Stimulated activated CD4-positive, alpha-beta T cell treated with anti-CD3 and anti-CD28 coated beads, TNF-alpha, amount 100 ng/mL, for 48 hours (primary cell): Measurements from ENCODE around the gene PLEKHA1.

Experiments used
- DNase-seq, 3 donors: peaks; one replicate each; pipeline ENCODE4 v3.0.0-alpha.2; 2020; ENCODE audit warnings: low read depth in 3 of 3

Gene PLEKHA1

DNA sequence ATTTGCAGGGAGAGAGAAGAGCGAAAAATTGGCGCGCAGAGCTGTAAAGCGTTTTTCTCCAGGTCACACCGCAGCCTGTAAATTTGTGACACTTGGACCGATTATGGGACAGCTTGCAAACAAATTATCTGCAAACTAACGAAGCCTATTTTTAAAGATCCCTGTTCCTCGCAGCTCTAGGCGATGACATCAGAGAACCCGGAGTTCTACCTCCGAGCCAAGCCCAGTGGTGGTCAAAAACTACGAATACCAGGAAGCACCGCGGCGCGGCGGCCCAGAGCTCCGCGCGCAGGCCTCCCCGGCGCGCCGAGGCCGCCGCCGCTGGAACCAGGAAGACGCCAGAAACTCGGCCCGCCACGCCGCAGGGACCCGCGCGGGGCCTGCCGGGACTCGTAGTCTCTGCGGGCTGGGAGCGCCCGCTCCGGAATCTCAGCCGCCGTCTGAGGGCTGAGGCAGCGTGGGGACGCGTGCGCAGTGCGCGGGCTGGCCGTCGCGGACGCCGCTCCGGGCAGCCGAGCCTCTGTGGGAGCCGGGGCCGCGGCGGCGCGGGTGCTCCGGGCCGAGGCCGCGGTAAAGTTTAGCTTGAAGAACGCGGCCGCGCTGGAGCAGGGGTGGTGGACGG lies at the start of gene PLEKHA1:
TSS of gene PLEKHA1 (plus strand) at position 472 of the 622 bp plus-strand sequence. CDS start 18,493 bp downstream, outside the sequence.
- DNase-seq = peak; percentile 85 to 87 (median 87)

DNA sequence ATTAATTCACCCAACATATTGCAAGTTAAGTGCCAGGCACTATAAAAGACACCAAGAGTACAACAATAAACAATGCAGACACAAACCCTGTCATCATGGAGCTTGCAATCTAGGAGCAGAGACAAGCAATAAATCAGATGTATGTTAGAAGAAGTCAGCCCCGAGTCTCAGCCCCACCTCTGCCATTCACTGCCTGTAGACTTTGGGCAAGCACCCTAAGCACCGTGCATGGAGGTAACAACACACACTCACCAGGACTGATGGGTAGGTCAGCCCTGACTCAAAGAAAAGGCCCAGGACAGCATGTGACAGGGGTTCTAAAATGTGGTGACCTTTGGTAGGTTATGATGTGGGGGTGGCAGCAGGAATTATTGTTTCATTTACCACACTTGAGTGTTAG lies 49.3 kb upstream of the PLEKHA1 start:
- DNase-seq = no peak

DNA sequence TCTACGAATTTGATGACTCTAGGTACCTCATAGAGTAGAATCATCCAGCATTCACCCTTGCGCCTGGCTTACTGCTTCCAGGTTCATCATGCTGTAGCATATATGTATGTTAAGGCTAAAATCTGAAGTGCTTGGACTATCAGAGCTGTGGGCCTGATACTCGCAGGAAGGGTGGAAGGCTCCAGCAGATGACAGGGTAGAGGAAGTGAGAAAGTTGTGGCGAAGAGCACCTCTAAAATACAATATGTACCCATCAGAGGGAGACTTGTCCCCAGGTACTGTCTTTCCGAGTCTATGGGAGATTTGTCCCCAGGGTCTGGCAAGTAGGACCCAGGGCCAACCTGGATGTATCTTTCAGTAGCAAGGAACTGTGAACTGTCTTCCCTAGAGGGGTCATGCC lies 48.1 kb upstream of the PLEKHA1 start:
- no peak for DNase-seq

DNA sequence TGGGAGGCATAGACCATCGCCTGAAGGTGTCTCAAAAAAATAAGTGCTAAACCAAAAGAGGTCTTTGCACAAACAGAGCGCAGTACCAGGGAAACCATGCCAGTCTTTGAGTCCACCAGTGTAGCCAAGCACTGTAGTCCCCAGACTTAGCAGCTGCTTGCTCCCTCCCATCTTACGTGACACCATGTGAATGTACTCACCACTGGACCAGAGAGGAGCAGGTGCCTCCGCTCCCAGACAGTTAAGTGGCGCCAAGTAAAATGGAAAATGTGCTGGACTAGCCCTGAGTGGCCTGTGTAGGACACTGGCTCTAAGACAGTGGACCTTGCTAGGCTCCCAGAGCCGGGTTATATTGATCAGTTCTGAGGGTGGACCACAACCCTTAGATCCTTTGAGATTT lies 47.7 kb upstream of the PLEKHA1 start:
- DNase-seq = no peak

DNA sequence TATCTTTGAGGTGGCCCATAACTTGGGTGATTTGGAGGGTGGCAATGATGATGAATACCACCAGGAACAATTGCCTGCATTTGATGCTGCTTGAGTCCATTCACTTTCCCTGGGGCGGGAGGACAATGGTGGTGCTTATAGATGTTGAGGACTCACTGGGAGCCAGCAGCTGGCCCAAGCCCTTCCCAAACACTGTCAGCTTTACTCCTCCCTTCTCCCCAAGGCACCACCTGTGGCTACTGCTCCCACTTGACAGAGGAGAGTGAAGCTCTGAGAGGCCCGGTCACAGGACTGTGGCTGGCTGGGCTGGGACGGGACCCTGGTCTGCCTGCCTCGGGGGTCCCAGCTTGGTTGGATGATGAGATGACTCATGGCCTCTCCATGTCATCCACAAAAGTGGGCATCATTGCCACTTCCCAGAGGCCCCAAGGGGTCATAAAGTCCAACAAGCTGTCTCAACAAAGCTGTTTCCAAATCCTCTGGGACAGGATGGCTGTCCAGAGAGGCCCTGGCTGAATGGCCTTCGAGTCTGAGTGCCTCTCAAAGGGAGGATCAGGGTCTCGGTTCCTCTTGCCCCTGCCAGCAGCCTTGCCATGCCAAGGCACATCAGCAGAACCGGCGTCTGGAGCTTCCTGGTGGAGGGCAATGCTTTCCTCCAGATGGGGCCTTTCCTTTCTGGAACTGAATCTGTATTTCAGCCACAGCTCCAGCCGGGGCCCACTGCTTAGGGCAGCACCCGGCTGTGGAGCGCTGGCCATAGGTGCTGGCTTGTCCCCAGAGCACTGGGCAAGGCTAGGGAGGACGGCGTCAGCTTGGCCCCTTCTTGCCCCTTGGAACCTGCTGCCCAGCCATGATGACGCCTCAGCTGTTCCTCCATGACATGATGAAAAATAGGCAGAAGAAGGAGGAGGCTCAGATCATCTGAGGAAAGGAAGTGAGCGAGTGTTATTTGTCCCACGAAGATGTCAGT lies 47.0 kb upstream of the PLEKHA1 start:
- DNase-seq = no peak

DNA sequence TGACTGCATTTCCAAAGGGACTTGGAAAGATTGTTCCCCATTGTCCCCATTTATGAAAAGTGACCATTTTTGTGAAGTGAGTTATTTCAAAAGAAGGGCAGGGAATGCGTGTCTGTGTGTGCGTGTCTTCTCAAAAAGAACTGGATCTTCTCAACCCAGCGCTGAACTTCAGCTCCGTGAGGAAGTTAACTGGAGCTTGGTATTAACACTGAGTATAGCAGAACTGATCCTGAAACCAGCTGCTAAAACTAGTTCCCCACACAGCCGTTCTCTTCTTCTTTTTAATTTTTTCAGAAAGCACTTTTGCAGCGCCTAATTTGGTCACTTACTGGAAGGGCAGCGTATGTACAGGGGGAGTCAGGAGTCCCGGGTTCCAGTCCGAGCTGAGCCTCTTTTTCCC lies 45.8 kb upstream of the PLEKHA1 start:
- no peak for DNase-seq

DNA sequence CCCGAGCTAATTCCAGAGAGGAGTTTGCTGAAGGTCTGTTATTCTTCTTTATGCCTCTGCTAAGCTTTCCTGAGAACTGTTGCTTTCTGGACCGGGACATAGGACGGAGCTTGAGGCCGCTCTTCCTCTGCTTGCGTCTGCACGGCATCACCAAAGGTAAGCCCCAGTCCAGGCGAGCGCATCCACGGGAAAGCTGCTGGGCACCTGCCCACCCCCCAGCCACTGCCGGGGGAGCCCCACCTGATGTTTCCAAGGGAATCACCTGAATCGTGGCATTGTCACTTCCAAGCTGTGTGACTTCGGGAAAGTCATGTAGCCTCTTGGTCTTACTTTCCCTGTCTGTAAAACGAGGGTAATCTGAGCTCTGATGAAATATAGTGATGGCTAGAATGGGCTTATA lies 45.1 kb upstream of the PLEKHA1 start:
- no peak for DNase-seq

DNA sequence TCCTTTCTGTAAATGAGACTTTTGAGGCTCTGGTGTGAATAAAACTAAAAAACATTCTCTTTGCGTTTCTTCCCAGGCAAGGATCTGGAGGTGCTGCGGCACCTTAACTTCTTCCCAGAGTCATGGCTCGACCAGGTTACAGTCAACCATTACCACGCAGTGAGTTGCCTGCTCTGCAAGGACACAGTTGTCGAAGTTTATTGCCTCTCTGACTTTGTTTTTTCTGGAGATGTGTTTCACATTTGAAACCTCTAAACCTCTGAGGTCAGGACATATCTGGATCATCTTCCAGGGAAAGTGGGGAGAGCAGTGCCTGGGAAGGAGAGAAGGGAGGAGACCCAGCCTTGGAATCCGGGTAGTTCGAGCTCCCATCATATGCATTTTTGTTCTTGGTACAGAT lies 43.4 kb upstream of the PLEKHA1 start:
- no peak for DNase-seq

DNA sequence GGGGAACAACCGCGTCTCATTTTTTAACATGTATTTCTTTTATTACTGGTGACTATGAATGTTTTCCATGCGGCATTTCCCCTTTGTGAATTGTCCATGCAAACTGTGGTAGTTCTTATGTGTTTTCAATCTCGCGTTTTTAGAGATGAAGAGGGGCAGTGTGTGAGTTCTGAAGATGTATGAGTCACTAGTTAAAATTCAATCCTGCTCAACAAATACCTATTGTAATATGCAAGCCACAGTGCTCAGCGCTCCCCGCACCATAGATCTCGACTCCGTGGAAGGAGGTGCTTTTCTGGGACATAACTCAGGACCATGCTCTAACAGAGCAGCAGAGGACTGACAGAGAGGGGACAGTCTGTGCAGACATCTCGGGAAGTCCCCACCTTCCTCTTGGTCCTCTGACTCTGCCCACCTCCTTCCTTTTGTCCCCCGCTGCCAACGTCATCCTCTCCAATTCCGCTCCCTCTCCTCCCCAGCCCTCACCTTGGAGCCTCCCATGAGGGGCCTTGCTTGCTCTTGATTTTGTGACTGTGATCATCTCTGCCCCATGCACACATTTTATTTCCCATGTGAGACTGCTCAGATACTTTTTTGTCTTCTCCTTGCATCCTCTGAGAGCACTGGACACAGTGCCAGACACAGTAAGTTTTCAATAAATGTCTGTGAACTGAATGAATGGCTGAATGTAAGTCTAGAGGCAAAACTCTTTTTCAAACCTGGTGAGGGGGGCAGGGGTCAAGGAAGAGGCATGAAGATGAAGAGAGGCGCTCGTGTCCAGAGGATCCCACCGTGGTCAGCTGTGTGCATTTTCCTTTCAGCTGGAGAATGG lies 42.7 kb upstream of the PLEKHA1 start:
- DNase-seq = no peak

DNA sequence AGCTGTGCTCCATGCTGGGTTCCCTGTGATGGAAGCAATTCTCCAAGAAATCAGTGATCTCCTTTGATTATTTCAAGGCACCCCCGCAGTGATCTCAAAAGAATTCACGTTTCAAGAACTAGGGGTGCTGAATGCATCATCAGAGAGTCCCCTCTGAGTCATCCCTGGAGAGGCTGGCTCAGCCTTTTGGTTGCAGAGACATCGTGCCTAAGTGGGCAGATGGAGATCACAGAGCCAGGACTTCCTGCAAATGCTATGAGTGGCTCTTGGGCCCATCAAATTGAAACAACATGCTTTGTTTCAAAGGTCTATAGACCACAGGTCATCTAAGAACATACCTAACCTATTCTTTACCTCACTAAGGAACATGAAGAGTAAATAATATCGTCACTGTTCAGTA lies 41.5 kb upstream of the PLEKHA1 start:
- peak in 1 of 3 donors; percentile 18 for DNase-seq

DNA sequence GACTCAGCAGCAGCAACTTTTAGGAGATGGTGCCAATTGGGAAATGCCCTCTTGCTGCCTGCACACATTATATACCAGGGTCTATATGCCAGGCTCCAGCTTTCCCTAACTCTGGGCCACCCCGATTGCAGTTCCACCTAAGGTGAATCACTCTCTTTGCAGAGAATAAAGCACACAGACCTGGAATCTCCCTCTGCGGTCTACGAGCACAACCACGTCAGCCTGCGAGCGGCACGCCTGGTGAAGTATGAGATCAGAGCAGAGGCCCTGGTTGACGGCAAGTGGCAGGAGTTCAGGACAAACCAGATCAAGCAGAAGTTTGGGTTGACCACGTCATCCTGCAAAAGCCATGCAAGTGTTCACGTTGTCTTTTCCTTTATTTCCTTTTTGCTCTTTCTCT lies 38.2 kb upstream of the PLEKHA1 start:
- no peak for DNase-seq

DNA sequence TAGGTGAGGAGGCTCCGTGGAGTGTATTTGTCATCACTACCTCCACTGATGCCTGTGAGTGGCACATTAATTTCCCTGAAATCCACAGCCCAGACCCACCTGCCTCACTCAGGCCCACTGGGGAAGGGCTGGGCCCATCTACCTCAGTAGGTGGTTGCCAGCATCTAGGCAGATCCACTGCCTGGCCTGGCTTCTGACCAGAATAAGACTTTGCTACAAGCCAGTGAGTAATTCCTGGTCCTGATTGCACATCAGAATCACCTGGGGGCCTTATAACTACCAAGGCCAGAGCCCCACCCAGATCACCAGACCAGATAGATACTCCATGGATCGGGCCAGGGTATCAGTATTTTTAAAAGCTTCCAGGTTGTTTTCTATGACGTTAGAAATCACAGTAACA lies 37.5 kb upstream of the PLEKHA1 start:
- DNase-seq = no peak

DNA sequence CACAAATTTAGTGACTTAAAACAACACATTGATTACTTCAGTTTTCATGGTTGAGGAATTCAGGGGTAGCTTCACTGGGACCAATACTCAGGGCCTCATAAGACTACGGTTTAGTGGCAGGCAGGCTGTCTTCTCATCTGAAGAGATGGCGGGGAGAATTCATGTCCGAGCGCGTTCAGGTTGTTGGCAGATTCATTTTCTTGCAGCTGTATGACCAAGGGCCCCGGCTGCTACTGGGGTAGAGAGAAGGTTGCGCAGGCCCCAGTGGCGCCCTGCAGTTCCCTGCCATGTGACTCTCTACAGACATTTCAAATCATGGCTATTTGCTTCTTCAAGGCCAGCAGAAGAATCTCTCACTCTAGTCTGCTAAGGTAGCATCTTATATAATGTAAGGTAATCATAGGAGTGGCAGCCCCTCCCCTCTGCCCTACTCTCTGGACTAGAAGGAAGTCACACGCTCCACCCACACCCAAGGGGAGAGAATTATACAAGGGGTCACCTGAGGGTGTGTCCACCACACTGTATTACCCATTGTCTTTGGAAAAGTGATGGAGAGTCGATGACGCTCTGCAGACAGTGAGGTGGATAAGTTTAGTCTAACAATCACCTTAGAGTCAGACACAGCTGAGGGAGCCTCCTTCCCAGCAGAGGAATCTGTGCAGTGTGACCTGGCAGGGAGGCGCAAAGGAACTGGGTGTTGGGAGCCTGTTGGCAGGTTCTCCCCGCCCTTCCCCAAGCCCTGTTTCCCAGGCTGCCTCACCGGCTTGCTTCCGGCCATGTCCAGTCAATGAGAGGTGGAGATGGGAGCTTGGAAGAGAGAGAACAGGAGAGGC lies 35.7 kb upstream of the PLEKHA1 start:
- no peak for DNase-seq

DNA sequence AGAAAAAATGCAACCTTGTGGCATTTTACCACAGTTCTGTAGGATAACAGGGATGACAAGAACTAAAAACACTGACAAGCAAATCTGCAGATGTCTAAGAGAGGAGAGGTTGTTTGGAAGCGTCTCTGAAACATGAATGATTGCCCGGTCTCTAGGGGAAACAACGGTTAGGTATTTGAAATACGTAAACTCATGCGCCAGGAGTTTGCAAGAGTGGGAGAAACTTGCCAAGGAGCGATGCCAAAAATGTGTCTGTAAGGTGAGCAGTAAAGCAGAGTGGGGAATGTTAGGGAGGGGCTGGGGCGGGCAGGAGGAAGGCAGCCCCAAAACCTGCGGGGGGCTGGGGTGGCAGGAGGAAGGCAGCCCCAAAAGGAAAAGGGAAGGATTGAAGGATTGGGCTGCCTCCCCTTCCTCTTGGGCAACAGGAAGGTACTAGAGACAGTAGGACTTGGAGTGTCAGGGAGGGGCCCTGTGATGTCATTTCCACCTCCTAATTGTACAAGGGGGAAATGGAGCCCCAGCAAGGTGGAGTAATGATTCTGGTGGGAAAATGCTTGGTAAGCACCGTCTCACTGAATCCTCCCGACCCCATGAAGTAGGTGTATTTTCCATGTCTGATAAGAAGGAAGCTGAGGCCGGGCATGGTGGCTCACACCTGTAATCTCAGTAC lies 33.2 kb upstream of the PLEKHA1 start:
- no peak for DNase-seq

DNA sequence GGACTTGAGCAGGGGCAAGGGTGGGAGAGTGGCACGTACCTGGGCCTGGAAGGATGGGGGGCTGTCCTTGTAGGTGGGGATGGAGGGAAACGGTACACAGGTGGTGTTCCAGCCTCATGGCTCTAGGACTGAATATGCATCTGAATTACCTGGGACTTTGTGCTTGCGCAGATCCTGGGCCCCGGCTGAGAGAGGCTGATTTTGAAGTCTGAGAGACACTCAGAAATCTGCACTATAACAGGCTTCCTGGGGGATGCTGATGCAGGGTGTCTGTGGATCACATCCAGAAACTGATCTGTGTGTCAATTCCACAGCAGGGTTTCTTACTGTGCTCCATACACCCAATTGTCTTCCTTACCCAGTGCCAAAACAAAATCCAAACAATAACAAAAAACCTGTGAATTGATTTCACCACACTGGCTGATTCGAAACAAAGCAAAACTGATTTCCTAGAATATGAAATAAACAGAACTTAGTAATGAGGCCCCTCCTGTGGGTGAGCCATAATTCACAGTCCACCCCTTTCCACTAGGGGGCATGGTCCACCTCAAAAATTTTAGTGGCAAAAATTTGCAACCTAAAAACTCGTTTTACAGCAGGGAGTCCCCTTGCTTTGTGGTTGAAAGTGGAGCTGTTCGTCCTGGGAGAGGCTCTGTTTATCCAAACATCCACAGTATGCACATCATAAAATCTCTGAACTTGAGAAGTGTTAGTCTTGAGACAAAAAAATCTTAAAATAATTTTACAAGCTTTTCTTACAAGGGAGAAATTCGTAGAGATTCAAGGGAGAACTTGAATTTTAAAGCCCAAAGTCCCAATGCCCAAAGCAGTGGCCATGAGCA lies 32.0 kb upstream of the PLEKHA1 start:
- peak; percentile 26 to 44 (median 27) for DNase-seq

DNA sequence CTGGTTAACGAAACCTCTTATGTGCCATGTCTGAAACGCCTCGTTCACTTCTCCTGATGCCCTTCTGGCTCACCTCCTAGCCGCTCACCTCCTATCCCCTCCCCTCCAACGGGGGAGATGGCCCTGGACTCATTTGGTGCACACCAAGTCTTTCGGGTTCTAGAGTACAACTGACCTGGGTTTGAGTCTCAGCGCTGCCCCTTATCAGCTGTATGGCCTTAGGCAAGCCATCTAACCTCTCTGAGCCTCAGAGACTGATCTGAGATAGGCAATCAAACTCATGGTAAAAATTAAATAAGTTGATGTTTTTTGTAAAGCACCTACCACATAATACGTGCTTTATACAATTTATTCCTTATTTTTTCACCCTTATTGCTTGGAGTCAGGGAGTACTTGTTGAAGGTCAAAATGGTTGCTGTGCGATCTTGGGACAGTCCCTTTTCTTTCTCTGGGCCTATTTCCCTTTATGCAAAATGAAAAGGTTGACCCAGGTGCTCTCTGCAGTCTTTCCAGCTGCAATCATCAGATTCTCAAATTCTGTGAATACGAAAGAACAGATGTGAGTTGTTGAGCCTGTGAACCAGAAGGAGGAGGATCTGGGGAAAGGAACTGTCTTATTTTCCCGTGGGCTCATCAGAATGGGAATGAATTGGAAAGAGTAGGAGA lies 31.2 kb upstream of the PLEKHA1 start:
- DNase-seq = no peak

DNA sequence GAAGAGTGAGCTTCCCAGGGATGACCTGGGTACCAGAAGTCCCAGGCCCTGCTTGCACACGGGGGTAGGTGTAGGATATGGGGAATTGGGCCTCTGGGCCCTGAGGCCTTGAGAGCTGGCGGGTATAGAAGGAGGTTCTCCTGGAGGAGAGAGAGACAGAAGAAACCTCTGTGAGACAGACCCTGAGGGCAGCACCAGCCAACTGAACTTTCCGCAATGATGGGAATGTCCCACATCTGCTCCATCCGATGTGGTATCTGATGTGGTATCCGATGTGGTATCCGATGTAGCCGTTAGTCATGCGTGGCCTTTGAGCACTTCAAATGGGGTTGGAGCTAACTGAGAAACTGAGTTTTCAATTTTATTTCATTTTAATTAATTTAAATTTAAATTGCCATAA lies 30.6 kb upstream of the PLEKHA1 start:
- no peak for DNase-seq

DNA sequence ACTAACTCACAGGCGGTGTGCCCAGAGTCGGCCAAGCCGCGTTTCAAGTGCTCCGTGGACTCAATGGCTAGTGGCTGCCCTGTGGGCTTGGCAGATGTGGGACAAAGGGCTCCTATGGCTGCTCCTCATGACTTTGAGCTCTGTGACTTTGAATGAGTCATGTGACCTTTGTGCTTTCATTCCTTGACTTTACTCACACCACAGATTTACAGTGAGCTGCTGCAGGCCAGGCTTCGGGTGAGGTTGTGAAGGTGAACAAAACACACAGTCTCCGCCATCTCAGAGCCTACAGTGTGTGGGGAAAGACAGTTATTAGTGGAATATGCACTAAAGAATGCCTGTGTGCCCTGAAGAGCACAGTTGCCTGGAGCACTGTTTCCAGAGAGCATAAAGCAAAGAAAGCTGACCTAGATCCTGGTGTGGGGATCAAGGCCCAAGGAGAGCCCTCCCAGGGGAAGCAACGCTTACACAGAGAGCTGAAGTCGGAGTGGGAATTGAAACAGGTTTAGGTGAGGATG lies 29.7 kb upstream of the PLEKHA1 start:
- DNase-seq = no peak

DNA sequence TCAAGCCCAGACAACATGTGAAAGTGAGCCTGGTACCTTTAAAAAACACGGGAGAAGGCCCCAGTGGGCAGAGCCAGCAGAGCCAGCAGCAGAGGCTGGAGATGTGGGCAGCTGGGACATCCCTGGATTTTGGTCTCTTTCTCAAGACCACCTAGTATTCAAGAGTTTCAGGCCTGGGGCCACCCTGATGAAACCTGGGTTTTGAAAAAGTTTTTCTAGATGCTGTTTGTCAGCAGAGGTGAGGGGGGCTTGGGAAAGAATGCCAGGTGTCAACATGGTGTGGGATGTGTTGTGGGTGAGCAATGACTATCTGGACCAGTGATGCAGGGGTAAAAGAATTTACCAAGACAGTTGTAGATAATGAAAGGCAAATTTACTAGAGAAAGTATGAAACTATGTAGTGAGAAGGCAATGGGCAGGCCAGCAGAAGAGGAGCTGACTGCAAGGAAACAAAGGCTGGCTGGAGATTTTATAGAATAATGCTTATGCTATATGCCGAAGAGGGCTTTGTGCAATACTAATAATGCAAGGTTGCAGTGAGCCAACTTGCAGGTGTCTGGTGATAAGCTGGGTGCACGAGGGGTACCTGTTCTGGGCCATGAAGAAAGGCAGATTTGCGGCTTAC lies 28.1 kb upstream of the PLEKHA1 start:
- no peak for DNase-seq
